ENCODE results near the gene HS3ST3B1. TPM values are rescaled to one million over a fixed set of nuclear protein-coding genes. Genes with fewer than 3 reads are reported as not detected.

HS3ST3B1 gene
- total RNA-seq, 1 experiment from 2014 or later: 0.59 TPM

GRCh38 chr17:14270508-14270907 is 30.4 kb upstream of the HS3ST3B1 start:
- Histone ChIP-seq H3K27ac (ENCODE audit: low read length) (no peak overlapping the region), H3K36me3 (ENCODE audit: control insufficient read depth, insufficient read depth, low read length) (no peaks in the 10 kb centered on the region), H3K4me3 (ENCODE audit: low read depth in 2 of 2, low read length in 2 of 2) (no peak overlapping the region), H3K27me3 (ENCODE audit: control insufficient read depth, insufficient read depth, low read length) (no peaks in the 10 kb centered on the region), H3K4me1 (ENCODE audit: control insufficient read depth, insufficient read depth, low read length) (no peaks in the 10 kb centered on the region), H3K9me3 (ENCODE audit: control insufficient read depth, insufficient read depth, low read depth, low read length) (no peaks in the 10 kb centered on the region)
- in situ Hi-C loops (cut with HindIII; ENCODE audit: low pct_unique_long_range_greater_than_20kb, low sequenced_read_pairs) (no loop called here), intact Hi-C loops (cut with micrococcal nuclease; ENCODE audit: unreplicated experiment) (no loop called here)
- DNase-seq (ENCODE audit: low read depth, low spot score): no peak
- TF ChIP-seq, protein P1, sequence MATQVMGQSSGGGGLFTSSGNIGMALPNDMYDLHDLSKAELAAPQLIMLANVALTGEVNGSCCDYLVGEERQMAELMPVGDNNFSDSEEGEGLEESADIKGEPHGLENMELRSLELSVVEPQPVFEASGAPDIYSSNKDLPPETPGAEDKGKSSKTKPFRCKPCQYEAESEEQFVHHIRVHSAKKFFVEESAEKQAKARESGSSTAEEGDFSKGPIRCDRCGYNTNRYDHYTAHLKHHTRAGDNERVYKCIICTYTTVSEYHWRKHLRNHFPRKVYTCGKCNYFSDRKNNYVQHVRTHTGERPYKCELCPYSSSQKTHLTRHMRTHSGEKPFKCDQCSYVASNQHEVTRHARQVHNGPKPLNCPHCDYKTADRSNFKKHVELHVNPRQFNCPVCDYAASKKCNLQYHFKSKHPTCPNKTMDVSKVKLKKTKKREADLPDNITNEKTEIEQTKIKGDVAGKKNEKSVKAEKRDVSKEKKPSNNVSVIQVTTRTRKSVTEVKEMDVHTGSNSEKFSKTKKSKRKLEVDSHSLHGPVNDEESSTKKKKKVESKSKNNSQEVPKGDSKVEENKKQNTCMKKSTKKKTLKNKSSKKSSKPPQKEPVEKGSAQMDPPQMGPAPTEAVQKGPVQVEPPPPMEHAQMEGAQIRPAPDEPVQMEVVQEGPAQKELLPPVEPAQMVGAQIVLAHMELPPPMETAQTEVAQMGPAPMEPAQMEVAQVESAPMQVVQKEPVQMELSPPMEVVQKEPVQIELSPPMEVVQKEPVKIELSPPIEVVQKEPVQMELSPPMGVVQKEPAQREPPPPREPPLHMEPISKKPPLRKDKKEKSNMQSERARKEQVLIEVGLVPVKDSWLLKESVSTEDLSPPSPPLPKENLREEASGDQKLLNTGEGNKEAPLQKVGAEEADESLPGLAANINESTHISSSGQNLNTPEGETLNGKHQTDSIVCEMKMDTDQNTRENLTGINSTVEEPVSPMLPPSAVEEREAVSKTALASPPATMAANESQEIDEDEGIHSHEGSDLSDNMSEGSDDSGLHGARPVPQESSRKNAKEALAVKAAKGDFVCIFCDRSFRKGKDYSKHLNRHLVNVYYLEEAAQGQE (IDR thresholded peaks at IDR 0.05; ENCODE audit: insufficient read depth in 1 of 2, low read depth in 2 of 2, low read length in 1 of 2): no peak
- TF ChIP-seq POLR2AphosphoS5 (IDR thresholded peaks at IDR 0.05; ENCODE audit: low read depth, low read length) (no peak), SIN3A (IDR thresholded peaks at IDR 0.05; ENCODE audit: borderline replicate concordance, insufficient read depth, low read depth, low read length) (no peak), TCF7L2 (IDR thresholded peaks at IDR 0.05; ENCODE audit: low read depth, low read length) (no peak)
- TF ChIP-seq, protein P2, sequence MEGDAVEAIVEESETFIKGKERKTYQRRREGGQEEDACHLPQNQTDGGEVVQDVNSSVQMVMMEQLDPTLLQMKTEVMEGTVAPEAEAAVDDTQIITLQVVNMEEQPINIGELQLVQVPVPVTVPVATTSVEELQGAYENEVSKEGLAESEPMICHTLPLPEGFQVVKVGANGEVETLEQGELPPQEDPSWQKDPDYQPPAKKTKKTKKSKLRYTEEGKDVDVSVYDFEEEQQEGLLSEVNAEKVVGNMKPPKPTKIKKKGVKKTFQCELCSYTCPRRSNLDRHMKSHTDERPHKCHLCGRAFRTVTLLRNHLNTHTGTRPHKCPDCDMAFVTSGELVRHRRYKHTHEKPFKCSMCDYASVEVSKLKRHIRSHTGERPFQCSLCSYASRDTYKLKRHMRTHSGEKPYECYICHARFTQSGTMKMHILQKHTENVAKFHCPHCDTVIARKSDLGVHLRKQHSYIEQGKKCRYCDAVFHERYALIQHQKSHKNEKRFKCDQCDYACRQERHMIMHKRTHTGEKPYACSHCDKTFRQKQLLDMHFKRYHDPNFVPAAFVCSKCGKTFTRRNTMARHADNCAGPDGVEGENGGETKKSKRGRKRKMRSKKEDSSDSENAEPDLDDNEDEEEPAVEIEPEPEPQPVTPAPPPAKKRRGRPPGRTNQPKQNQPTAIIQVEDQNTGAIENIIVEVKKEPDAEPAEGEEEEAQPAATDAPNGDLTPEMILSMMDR (IDR thresholded peaks at IDR 0.05): no peak
- CTCF ChIA-PET: no interaction called here
- POLR2A ChIA-PET: no interaction called here
- ATAC-seq: no peak
- no TSS peak for BruUV-seq (replicated peaks)

- Histone ChIP-seq H3K4me1 (ENCODE audit: control insufficient read depth, insufficient read depth, low read length) (no peaks in the 10 kb centered on the region), H3K4me3 (ENCODE audit: low read depth in 2 of 2, low read length in 2 of 2) (no peak overlapping the region), H3K36me3 (ENCODE audit: control insufficient read depth, insufficient read depth, low read length) (no peaks in the 10 kb centered on the region), H3K27me3 (ENCODE audit: control insufficient read depth, insufficient read depth, low read length) (no peaks in the 10 kb centered on the region), H3K9me3 (ENCODE audit: control insufficient read depth, insufficient read depth, low read depth, low read length) (no peaks in the 10 kb centered on the region), H3K27ac (ENCODE audit: low read length) (no peak overlapping the region)
- CTCF ChIA-PET: no interaction called here
- ATAC-seq (no peak), DNase-seq (ENCODE audit: low read depth, low spot score) (no peak)
- TF ChIP-seq POLR2AphosphoS5 (IDR thresholded peaks at IDR 0.05; ENCODE audit: low read depth, low read length): no peak
- no peak for TF ChIP-seq TCF7L2 (IDR thresholded peaks at IDR 0.05; ENCODE audit: low read depth, low read length)
- TF ChIP-seq, protein P1 (IDR thresholded peaks at IDR 0.05; ENCODE audit: insufficient read depth in 1 of 2, low read depth in 2 of 2, low read length in 1 of 2): no peak
- no peak for TF ChIP-seq SIN3A (IDR thresholded peaks at IDR 0.05; ENCODE audit: borderline replicate concordance, insufficient read depth, low read depth, low read length)
- TF ChIP-seq, protein P2 (IDR thresholded peaks at IDR 0.05): no peak
- in situ Hi-C loops (cut with HindIII; ENCODE audit: low pct_unique_long_range_greater_than_20kb, low sequenced_read_pairs) (no loop called here), intact Hi-C loops (cut with micrococcal nuclease; ENCODE audit: unreplicated experiment) (no loop called here)
- BruUV-seq (replicated peaks): no TSS peak
- POLR2A ChIA-PET: no interaction called here
Measured at GRCh38 chr17:14276535-14277250, 24.2 kb upstream of the HS3ST3B1 start.

All from Panc1 (cell line).